LNCaP clone FGC (cell line): Measurements from ENCODE around the gene RPS17.
"Not testable (repeated sequence)": the region's sequence is repeated elsewhere in the genome, so short reads cannot be mapped to it uniquely, and the experiment has no call there.

ENCODE experiments used
- DNase-seq: peaks from one replicate; pipeline ENCODE4 v3.0.0-alpha.2; 2011; ENCODE audit warnings: low read depth
- H3K4me3 ChIP-seq: 2 replicates; pipeline ENCODE4 v1.5.1; 2011; ENCODE audit warnings: mild to moderate bottlenecking, low read depth, low read length, control low read depth
- TF ChIP-seq, protein P1 (sequence below): IDR thresholded peaks from 2 replicates; pipeline ENCODE4 v1.5.1; 2012; ENCODE audit warnings: mild to moderate bottlenecking; ENCODE audit not compliant: control insufficient read depth, insufficient read depth; ENCODE audit errors: extremely low read depth

The RPS17 gene

GRCh38 chr15:82539691-82540054, 584 bp downstream of the RPS17 start:
- TF ChIP-seq, protein P1, sequence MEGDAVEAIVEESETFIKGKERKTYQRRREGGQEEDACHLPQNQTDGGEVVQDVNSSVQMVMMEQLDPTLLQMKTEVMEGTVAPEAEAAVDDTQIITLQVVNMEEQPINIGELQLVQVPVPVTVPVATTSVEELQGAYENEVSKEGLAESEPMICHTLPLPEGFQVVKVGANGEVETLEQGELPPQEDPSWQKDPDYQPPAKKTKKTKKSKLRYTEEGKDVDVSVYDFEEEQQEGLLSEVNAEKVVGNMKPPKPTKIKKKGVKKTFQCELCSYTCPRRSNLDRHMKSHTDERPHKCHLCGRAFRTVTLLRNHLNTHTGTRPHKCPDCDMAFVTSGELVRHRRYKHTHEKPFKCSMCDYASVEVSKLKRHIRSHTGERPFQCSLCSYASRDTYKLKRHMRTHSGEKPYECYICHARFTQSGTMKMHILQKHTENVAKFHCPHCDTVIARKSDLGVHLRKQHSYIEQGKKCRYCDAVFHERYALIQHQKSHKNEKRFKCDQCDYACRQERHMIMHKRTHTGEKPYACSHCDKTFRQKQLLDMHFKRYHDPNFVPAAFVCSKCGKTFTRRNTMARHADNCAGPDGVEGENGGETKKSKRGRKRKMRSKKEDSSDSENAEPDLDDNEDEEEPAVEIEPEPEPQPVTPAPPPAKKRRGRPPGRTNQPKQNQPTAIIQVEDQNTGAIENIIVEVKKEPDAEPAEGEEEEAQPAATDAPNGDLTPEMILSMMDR = no peak

GRCh38 chr15:82538961-82539690, 1.1 kb downstream of the RPS17 start:
- no peak for DNase-seq
- peak overlapping the region; percentile 91 for H3K4me3 ChIP-seq
- TF ChIP-seq, protein P1 = no peak

More at GRCh38 chr15:82539691-82540054, 584 bp downstream of the RPS17 start:
- peak overlapping the region; percentile 91 for H3K4me3 ChIP-seq
- no peak for DNase-seq

- H3K4me3 ChIP-seq = no peak overlapping the region
- DNase-seq = no peak
- TF ChIP-seq, protein P1 = no peak
Measured at GRCh38 chr15:82537351-82537908, 2.8 kb downstream of the RPS17 start.

- TF ChIP-seq, protein P1 = no peak
- no peak overlapping the region for H3K4me3 ChIP-seq
- DNase-seq = no peak
Measured at GRCh38 chr15:82536409-82537350, 3.6 kb downstream of the RPS17 start.

DNA sequence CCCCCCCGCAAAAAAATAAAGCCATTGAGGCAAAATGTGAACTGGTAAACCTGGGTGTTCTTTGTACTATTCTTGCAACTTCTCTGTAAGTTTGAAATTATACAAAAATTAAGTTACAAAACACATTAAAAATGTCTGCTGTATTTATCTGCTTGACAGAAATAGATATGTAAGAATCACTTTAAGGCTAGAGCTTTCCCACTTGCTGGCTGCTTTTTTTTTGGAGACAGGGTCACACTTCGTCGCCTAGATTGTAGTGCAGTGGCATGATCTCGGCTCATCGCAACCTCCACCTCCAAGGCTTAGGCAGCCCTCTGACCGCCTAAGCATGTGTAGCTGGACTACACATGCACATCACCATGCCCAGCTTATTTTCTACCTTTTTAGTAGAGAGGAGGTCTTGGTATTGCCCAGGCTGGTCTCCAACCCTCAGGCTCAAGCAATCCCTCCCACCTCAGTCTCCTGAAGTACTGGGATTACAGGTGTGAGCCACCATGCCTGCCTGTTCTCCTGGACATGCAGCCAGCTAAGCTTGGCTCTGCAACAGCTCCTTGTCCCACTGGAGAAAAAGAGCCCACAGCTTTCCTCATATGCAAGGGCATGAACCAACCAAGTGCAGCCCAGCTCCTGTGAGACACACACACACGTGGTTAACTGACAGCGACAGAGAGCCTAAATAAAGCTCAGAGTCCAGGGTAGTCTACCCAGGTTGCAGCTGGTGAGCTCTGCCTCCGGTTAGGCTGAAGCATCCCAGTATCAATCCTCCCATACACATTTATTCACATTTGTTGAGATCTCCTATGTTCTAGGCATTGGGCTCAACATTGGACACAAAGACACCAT, 4.5 kb downstream of the RPS17 start:
- DNase-seq = no peak
- no peak overlapping the region for H3K4me3 ChIP-seq
- TF ChIP-seq, protein P1 = no peak

GRCh38 chr15:82535151-82535550, 5.1 kb downstream of the RPS17 start:
- H3K4me3 ChIP-seq, DNase-seq: not testable (repeated sequence)

GRCh38 chr15:82534457-82534861, 5.8 kb downstream of the RPS17 start:
- H3K4me3 ChIP-seq, DNase-seq: not testable (repeated sequence)
